GM10248 (cell line): Measurements from ENCODE around the gene DNPH1.

Source experiments
- CTCF ChIA-PET: fragments of 300-600 bp; sonication (Branson Sonifier 250); formaldehyde crosslinking; extraction: SDS; loops from one replicate; lab custom pipeline; 2021; ENCODE audit warnings: antibody characterized with exemption; lab: Yijun Ruan, JAX
- POLR2A ChIA-PET: fragments of 350-650 bp; sonication (Branson Sonifier 250); formaldehyde crosslinking; extraction: SDS; loops from one replicate; lab custom pipeline; 2020; ENCODE audit warnings: antibody characterized with exemption; lab: Yijun Ruan, JAX
- DNase-seq: peaks from one replicate; pipeline ENCODE4 v3.0.0; 2012; ENCODE audit errors: extremely low spot score
- CTCF ChIP-seq: IDR thresholded peaks from 2 replicates; pipeline ENCODE4 v1.5.1; 2012; ENCODE audit warnings: mild to moderate bottlenecking, low read depth; ENCODE audit errors: extremely low read depth, missing control alignments, control extremely low read depth

The DNPH1 gene

GRCh38 chr6:43265564-43265963 lies 36.3 kb upstream of the DNPH1 start:
- ChIA-PET POLR2A (no interaction called here), CTCF (interaction anchor here (0.8 to 6.6 kb wide), 6 partner anchors 12 to 241 kb away, joined by 3 to 77 read pairs (median 6); partner anchors contain the start of genes DNPH1 and LRRC73)
- TF ChIP-seq CTCF = no peak
- DNase-seq = no peak

DNA sequence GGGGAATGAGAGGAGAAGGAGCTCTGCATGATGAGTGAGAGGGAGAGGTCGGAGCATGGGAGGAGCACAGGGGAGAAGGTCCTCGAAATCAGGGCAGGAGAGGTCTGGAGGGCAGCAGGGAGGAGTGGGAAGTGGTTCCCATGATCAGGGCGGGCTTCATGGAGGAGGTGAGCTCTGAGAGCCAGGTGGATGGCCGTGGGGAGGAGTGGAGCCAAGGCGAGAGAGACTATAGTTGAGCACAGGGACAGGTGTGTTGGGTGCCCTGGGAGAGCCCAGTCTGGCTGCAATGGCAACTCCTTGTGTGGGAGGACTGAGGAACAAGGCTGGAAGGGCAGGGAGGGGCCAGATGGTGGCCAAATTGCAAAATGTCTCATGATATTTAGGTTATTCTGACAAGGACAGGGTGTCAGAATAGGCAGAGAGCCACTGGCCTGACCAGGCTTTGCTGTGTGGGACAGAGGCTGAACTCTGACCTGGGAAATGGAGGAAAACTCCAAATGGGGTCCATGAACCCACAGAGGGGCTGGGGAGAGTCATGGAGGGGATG lies 35.4 kb upstream of the DNPH1 start:
- no peak for TF ChIP-seq CTCF
- CTCF ChIA-PET = interaction anchor here (0.9 to 6.6 kb wide), 13 partner anchors 11 to 242 kb away, joined by 3 to 77 read pairs (median 4); partner anchors contain the start of genes DNPH1 and LRRC73
- DNase-seq = no peak
- POLR2A ChIA-PET = no interaction called here

- ChIA-PET POLR2A (no interaction called here), CTCF (interaction anchor here (0.6 to 6.6 kb wide), 24 partner anchors 9 to 243 kb away, joined by 3 to 77 read pairs (median 4); partner anchors contain the start of genes DLK2, DNPH1 and LRRC73)
- TF ChIP-seq CTCF = peak; percentile 94
- peak; percentile 93 for DNase-seq
Measured at GRCh38 chr6:43263314-43264178, 34.3 kb upstream of the DNPH1 start.

DNA sequence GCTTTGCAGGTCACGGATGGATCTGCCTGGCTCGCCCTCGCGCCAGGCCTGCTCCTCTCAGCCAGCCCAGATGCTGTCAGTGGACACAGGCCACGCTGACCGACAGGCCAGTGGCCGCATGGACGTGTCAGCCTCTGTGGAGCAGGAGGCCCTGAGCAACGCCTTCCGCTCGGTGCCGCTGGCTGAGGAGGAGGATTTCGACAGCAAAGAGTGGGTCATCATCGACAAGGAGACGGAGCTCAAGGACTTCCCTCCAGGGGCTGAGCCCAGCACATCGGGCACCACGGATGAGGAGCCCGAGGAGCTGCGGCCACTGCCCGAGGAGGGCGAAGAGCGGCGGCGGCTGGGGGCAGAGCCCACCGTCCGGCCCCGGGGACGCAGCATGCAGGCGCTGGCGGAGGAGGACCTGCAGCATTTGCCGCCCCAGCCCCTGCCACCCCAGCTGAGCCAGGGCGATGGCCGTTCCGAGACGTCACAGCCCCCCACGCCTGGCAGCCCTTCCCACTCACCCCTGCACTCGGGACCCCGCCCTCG lies 33.6 kb upstream of the DNPH1 start:
- ChIA-PET POLR2A (no interaction called here), CTCF (interaction anchor here (0.8 to 6.6 kb wide), 22 partner anchors 8 to 244 kb away, joined by 3 to 77 read pairs (median 4); partner anchors contain the start of genes DLK2, DNPH1 and LRRC73)
- TF ChIP-seq CTCF = no peak
- no peak for DNase-seq

- DNase-seq = no peak
- CTCF ChIA-PET = interaction anchor here (0.8 to 6.6 kb wide), 17 partner anchors 9 to 245 kb away, joined by 3 to 77 read pairs (median 5); partner anchors contain the start of genes DLK2, DNPH1 and LRRC73
- POLR2A ChIA-PET = interaction anchor here (1.0 kb wide), 1 partner anchor 34 kb away, joined by 3 read pairs; no protein-coding TSS in a partner anchor
- TF ChIP-seq CTCF = no peak
Measured at GRCh38 chr6:43262000-43262779, 32.9 kb upstream of the DNPH1 start.
